Sigmoid colon (tissue), 3 donors: Measurements from ENCODE around the gene FLT1.

Experiments
- POLR2A ChIP-seq, 2 donors: fragments of 450-650 bp; IDR thresholded peaks; one replicate each; pipeline ENCODE4 v1.6.1; 2016; ENCODE audit warnings: antibody characterized with exemption in 2 of 2, mild to moderate bottlenecking in 2 of 2, moderate library complexity in 2 of 2
- TF ChIP-seq, protein P1 (sequence below), 4 experiments: fragments of 450-650 bp in 3 of 4; fragments of 200-600 bp in 1 of 4; IDR thresholded peaks; one replicate each; pipeline ENCODE4 v1.5.1; 2016 to 2019; ENCODE audit warnings: antibody characterized with exemption in 4 of 4, mild to moderate bottlenecking in 3 of 4, moderate library complexity in 2 of 4

DNA sequence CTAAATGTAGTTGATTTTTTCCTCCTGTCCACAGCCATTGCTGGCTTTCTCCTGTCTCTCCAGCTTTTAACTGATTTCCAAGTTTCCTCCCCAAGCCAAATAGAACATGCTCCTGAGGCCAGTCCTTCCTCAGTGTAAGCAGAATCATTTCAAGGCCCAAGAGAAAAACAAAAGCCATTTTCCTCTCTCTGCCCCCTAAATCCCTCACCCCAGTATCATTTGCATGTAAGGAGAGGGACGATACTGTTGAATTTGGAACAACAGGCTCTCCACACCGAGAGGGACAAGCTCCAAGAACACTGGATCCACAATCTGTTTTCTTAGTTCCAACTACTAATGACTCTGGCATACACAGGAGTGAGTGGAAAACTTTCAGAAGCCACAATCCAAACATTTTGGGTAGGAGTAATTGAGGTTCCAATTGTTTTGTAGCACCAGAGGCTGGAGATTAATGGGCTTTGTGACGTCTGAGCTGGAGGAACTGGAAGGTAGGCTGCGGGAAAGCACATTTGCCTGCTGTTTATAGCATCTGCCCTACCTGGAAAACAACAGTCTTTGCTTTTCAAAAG is 156.8 kb downstream of the FLT1 start:
- TF ChIP-seq, protein P1, sequence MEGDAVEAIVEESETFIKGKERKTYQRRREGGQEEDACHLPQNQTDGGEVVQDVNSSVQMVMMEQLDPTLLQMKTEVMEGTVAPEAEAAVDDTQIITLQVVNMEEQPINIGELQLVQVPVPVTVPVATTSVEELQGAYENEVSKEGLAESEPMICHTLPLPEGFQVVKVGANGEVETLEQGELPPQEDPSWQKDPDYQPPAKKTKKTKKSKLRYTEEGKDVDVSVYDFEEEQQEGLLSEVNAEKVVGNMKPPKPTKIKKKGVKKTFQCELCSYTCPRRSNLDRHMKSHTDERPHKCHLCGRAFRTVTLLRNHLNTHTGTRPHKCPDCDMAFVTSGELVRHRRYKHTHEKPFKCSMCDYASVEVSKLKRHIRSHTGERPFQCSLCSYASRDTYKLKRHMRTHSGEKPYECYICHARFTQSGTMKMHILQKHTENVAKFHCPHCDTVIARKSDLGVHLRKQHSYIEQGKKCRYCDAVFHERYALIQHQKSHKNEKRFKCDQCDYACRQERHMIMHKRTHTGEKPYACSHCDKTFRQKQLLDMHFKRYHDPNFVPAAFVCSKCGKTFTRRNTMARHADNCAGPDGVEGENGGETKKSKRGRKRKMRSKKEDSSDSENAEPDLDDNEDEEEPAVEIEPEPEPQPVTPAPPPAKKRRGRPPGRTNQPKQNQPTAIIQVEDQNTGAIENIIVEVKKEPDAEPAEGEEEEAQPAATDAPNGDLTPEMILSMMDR (IDR thresholded peaks at IDR 0.05), result no peak
- no peak for TF ChIP-seq POLR2A (IDR thresholded peaks at IDR 0.05)
